COLO668 (cell line): ENCODE data around the gene ABHD16A.
A peak's percentile ranks its signal among the peaks of the same experiment; 100 is the strongest.

ENCODE experiments used
- DNase-seq: peaks from one replicate; lab custom pipeline; 2025; ENCODE audit not compliant: unreplicated experiment; lab: John Stamatoyannopoulos, UW

ABHD16A gene

GRCh38 chr6:31702819-31703716, at the start of gene ABHD16A:
ABHD16A (minus strand) TSS chr6:31703324; CDS start chr6:31703281, 43 bp downstream.
- peak; percentile 95 for DNase-seq

GRCh38 chr6:31752739-31753319, 49.7 kb upstream of the ABHD16A start:
- DNase-seq, result no peak

GRCh38 chr6:31750411-31751022, 47.4 kb upstream of the ABHD16A start:
- DNase-seq, result no peak

- no peak for DNase-seq
These were observed 46.3 kb upstream of the ABHD16A start for GRCh38 chr6:31749301-31750036.

- no peak for DNase-seq
These were observed 41.3 kb upstream of the ABHD16A start for GRCh38 chr6:31744422-31744821.

GRCh38 chr6:31742894-31743293, 39.8 kb upstream of the ABHD16A start:
- DNase-seq, result no peak

GRCh38 chr6:31741815-31742214, 38.7 kb upstream of the ABHD16A start:
- no peak for DNase-seq

GRCh38 chr6:31740397-31741223, 37.5 kb upstream of the ABHD16A start:
- DNase-seq, result no peak

- peak; percentile 97 for DNase-seq
These were observed 36.7 kb upstream of the ABHD16A start, which contains the start of gene MSH5 for GRCh38 chr6:31739639-31740396. MSH5 (plus strand) TSS chr6:31740005; CDS start chr6:31740467, 462 bp downstream.

- peak; percentile 78 for DNase-seq
These were observed 35.2 kb upstream of the ABHD16A start for GRCh38 chr6:31737991-31738979.

GRCh38 chr6:31737315-31737990, 34.3 kb upstream of the ABHD16A start:
- DNase-seq, result peak; percentile 63

- no peak for DNase-seq
These were observed 33.7 kb upstream of the ABHD16A start for GRCh38 chr6:31736768-31737314.

GRCh38 chr6:31736021-31736767, 33.1 kb upstream of the ABHD16A start, which contains the start of gene CLIC1:
CLIC1 (minus strand) TSS chr6:31736530; CDS start chr6:31736300, 230 bp downstream.
- DNase-seq, result peak; percentile 82

- DNase-seq, result peak; percentile 29
These were observed 31.8 kb upstream of the ABHD16A start for GRCh38 chr6:31734821-31735406.

- no peak for DNase-seq
These were observed 31.2 kb upstream of the ABHD16A start for GRCh38 chr6:31734247-31734820.

GRCh38 chr6:31733734-31734133, 30.6 kb upstream of the ABHD16A start:
- no peak for DNase-seq
